IMR-90 (cell line): ENCODE data around the gene TTC39B. TPM values are rescaled to one million over a fixed set of nuclear protein-coding genes. Genes with fewer than 3 reads are reported as not detected.

Experiments used
- ATAC-seq: fragments of 200-7000 bp; cut with Tn5 transposase; 2 replicates; pipeline ENCODE4 v1.9.1; 2020; ENCODE audit warnings: low read depth, mild to moderate bottlenecking, moderate library complexity
- BruUV-seq: library from RNA; stranded (reverse); fragments of 400-500 nt; replicated peaks from 2 replicates; lab custom pipeline; 2021; lab: Mats Ljungman, UMichigan
- CTCF ChIA-PET: fragments of 300-600 bp; formaldehyde crosslinking; extraction: SDS; loops from one replicate; lab custom pipeline; 2021; ENCODE audit warnings: antibody characterized with exemption; lab: Yijun Ruan, JAX
- POLR2A ChIA-PET: fragments of 300-600 bp; sonication (Branson Sonifier 250); formaldehyde crosslinking; loops from one replicate; lab custom pipeline; 2022; ENCODE audit warnings: antibody characterized with exemption; ENCODE audit not compliant: unreplicated experiment; lab: Charles Lee
- DNase-seq: peaks from one replicate; pipeline ENCODE4 v3.0.0; 2013
- H2AFZ ChIP-seq: replicated peaks from 2 replicates; pipeline ENCODE3; 2013; ENCODE audit warnings: low read length, mild to moderate bottlenecking; ENCODE audit not compliant: poor library complexity
- H2AK5ac ChIP-seq: 2 replicates; pipeline ENCODE4 v1.6.1; 2013; ENCODE audit warnings: low read depth, low read length, inconsistent platforms
- H2AK9ac ChIP-seq: replicated peaks from 2 replicates; pipeline ENCODE3; 2013; ENCODE audit warnings: mild to moderate bottlenecking, low read depth, low read length, moderate library complexity; ENCODE audit not compliant: poor library complexity
- H2BK120ac ChIP-seq: 2 replicates; pipeline ENCODE4 v1.6.1; 2013; ENCODE audit warnings: low read depth, low read length, inconsistent platforms
- H2BK15ac ChIP-seq: 3 replicates; pipeline ENCODE4 v1.6.1; 2013; ENCODE audit warnings: low read depth, low read length, inconsistent platforms
- H2BK20ac ChIP-seq: 2 replicates; pipeline ENCODE4 v1.6.1; 2013; ENCODE audit warnings: low read depth, mild to moderate bottlenecking, inconsistent platforms, low read length, moderate library complexity
- H2BK5ac ChIP-seq: 2 replicates; pipeline ENCODE4 v1.6.1; 2013; ENCODE audit warnings: mild to moderate bottlenecking, low read depth, low read length, inconsistent platforms; ENCODE audit not compliant: poor library complexity, severe bottlenecking
- H3K14ac ChIP-seq: replicated peaks from 2 replicates; pipeline ENCODE4 v1.6.1; 2013; ENCODE audit warnings: low read depth, low read length, inconsistent platforms
- H3K18ac ChIP-seq: 2 replicates; pipeline ENCODE4 v1.6.1; 2013; ENCODE audit warnings: low read depth, low read length, control low read depth
- H3K23ac ChIP-seq: 2 replicates; pipeline ENCODE4 v1.6.1; 2013; ENCODE audit warnings: low read depth, low read length, inconsistent platforms
- H3K27ac ChIP-seq: 2 replicates; pipeline ENCODE4 v1.5.1; 2013; ENCODE audit warnings: mild to moderate bottlenecking, control low read depth, low read length; ENCODE audit not compliant: insufficient read depth
- H3K27me3 ChIP-seq: 2 replicates; pipeline ENCODE4 v1.6.1; 2013; ENCODE audit warnings: low read length; ENCODE audit not compliant: control insufficient read depth, insufficient read depth
- H3K36me3 ChIP-seq: 2 replicates; pipeline ENCODE4 v1.6.1; 2013; ENCODE audit warnings: low read length, mixed read lengths; ENCODE audit not compliant: control insufficient read depth, insufficient read depth
- H3K4ac ChIP-seq: 2 replicates; pipeline ENCODE4 v1.6.1; 2013; ENCODE audit warnings: low read depth, low read length, inconsistent platforms
- H3K4me1 ChIP-seq: 2 replicates; pipeline ENCODE4 v1.6.1; 2013; ENCODE audit warnings: low read length, mixed read lengths; ENCODE audit not compliant: control insufficient read depth, insufficient read depth
- H3K4me2 ChIP-seq: 2 replicates; pipeline ENCODE4 v1.6.1; 2013; ENCODE audit warnings: low read depth, mild to moderate bottlenecking, control low read depth, low read length, moderate library complexity
- H3K4me3 ChIP-seq: 2 replicates; pipeline ENCODE4 v1.5.1; 2013; ENCODE audit warnings: low read depth, mild to moderate bottlenecking, control low read depth, low read length, moderate library complexity; ENCODE audit not compliant: insufficient read depth
- H3K56ac ChIP-seq: 2 replicates; pipeline ENCODE4 v1.6.1; 2013; ENCODE audit warnings: low read length, inconsistent platforms; ENCODE audit not compliant: insufficient read depth; ENCODE audit errors: extremely low read depth
- H3K79me1 ChIP-seq, 2 experiments: 2 replicates each; pipeline ENCODE4 v1.6.1; 2013; ENCODE audit warnings: low read length in 2 of 2, inconsistent platforms in 1 of 2, low read depth in 1 of 2
- H3K9ac ChIP-seq: 2 replicates; pipeline ENCODE4 v1.6.1; 2013; ENCODE audit warnings: low read depth, low read length, control low read depth
- H3K9me1 ChIP-seq: 2 replicates; pipeline ENCODE4 v1.6.1; 2013; ENCODE audit warnings: low read length, inconsistent platforms; ENCODE audit not compliant: insufficient read depth
- H3K9me3 ChIP-seq: 2 replicates; pipeline ENCODE4 v1.6.1; 2013; ENCODE audit warnings: low read length; ENCODE audit not compliant: control insufficient read depth, insufficient read depth
- H4K20me1 ChIP-seq: 2 replicates; pipeline ENCODE4 v1.6.1; 2013; ENCODE audit warnings: low read length, inconsistent platforms; ENCODE audit not compliant: insufficient read depth
- H4K5ac ChIP-seq: 2 replicates; pipeline ENCODE4 v1.6.1; 2013; ENCODE audit warnings: mild to moderate bottlenecking, low read depth, low read length, control low read depth
- H4K8ac ChIP-seq, 2 experiments: 2 replicates each; pipeline ENCODE4 v1.6.1; 2013; ENCODE audit warnings: low read depth in 2 of 2, low read length in 2 of 2, control low read depth in 1 of 2, inconsistent platforms in 1 of 2
- H4K91ac ChIP-seq: 2 replicates; pipeline ENCODE4 v1.6.1; 2013; ENCODE audit warnings: low read depth, low read length, inconsistent platforms; ENCODE audit not compliant: insufficient read depth
- BHLHE40 ChIP-seq: fragments of 150-350 bp; IDR thresholded peaks from 2 replicates; pipeline ENCODE4 v1.6.1; 2016; ENCODE audit warnings: mild to moderate bottlenecking, low read depth, low read length
- CHD1 ChIP-seq: IDR thresholded peaks from 2 replicates; pipeline ENCODE4 v1.6.1; 2012; ENCODE audit warnings: low read depth, low read length, improper control_type of control experiment
- MAFK ChIP-seq: IDR thresholded peaks from 2 replicates; pipeline ENCODE4 v1.6.1; 2012; ENCODE audit warnings: low read depth, low read length, improper control_type of control experiment
- MAZ ChIP-seq: IDR thresholded peaks from 2 replicates; pipeline ENCODE4 v1.6.1; 2012; ENCODE audit warnings: low read depth, mild to moderate bottlenecking, low read length, improper control_type of control experiment, moderate library complexity, borderline replicate concordance
- MXI1 ChIP-seq: IDR thresholded peaks from 2 replicates; pipeline ENCODE4 v1.6.1; 2012; ENCODE audit warnings: low read depth, mild to moderate bottlenecking, low read length, moderate library complexity, borderline replicate concordance
- NFE2L2 ChIP-seq: fragments of 150-350 bp; IDR thresholded peaks from 2 replicates; pipeline ENCODE4 v1.6.1; 2016; ENCODE audit warnings: low read depth, mild to moderate bottlenecking, low read length
- RCOR1 ChIP-seq: IDR thresholded peaks from 2 replicates; pipeline ENCODE4 v1.6.1; 2012; ENCODE audit warnings: mild to moderate bottlenecking, low read length, improper control_type of control experiment; ENCODE audit not compliant: insufficient replicate concordance
- SMC3 ChIP-seq: fragments of 150-350 bp; IDR thresholded peaks from 2 replicates; pipeline ENCODE4 v1.6.1; 2016; ENCODE audit warnings: low read depth, mild to moderate bottlenecking, antibody characterized with exemption, low read length, moderate library complexity
- WGBS, 2 experiments: methylation state at CpG; one replicate each; pipeline versions ENCODE4 v1.1.5 to v1.1.7; 2013; ENCODE audit warnings: missing lambda C conversion rate in 2 of 2; ENCODE audit not compliant: insufficient read length in 1 of 2; ENCODE audit errors: extremely low coverage in 2 of 2; 5-methylcytosine and 5-hydroxymethylcytosine counted together
- dilution Hi-C: fragments of 300-500 bp; cut with HindIII; formaldehyde crosslinking; loops from one replicate; pipeline ENCODE4 v1.14.3; 2018; ENCODE audit warnings: low sequenced_read_pairs; ENCODE audit not compliant: unreplicated experiment
- in situ Hi-C: fragments of 300-500 bp; cut with MboI; formaldehyde crosslinking; loops from 3 replicates; pipeline ENCODE4 v1.14.3; 2019; ENCODE audit warnings: low sequenced_read_pairs, inconsistent platforms, mixed read lengths
- intact Hi-C: fragments of 100-400 bp; cut with micrococcal nuclease; formaldehyde crosslinking; loops from 2 replicates; pipeline ENCODE4 v1.10.0; 2022
- polyA plus RNA-seq, 3 experiments: library from polyadenylated mRNA; depleted of rRNA; stranded (reverse); fragments of >200 nt; gene quantifications; 2 replicates each; pipeline ENCODE4 v1.2.3, GENCODE V29; 2012; ENCODE audit warnings: low replicate concordance in 1 of 3
- total RNA-seq: library from RNA; depleted of rRNA; stranded (reverse); fragments of >200 nt; gene quantifications from 2 replicates; pipeline ENCODE4 v1.2.3, GENCODE V29; 2012
- TF ChIP-seq, protein P1 (sequence below): conservative IDR thresholded peaks from 2 replicates; pipeline ENCODE4 v1.5.1; 2012; ENCODE audit warnings: mild to moderate bottlenecking, low read depth, low read length, improper control_type of control experiment
- TF ChIP-seq, protein P2 (sequence below): fragments of 150-350 bp; IDR thresholded peaks from 2 replicates; pipeline ENCODE4 v1.6.1; 2016; ENCODE audit warnings: low read depth, mild to moderate bottlenecking, low read length, moderate library complexity, borderline replicate concordance
- TF ChIP-seq, protein P3 (sequence below): fragments of 150-350 bp; IDR thresholded peaks from 2 replicates; pipeline ENCODE4 v1.6.1; 2017; ENCODE audit warnings: mild to moderate bottlenecking, antibody characterized with exemption, low read length, low read depth

TTC39B gene
- total and polyA plus RNA-seq, 2 of the 4 experiments (the other 2 are of a cell fraction): 2.5 to 12.2 TPM

DNA sequence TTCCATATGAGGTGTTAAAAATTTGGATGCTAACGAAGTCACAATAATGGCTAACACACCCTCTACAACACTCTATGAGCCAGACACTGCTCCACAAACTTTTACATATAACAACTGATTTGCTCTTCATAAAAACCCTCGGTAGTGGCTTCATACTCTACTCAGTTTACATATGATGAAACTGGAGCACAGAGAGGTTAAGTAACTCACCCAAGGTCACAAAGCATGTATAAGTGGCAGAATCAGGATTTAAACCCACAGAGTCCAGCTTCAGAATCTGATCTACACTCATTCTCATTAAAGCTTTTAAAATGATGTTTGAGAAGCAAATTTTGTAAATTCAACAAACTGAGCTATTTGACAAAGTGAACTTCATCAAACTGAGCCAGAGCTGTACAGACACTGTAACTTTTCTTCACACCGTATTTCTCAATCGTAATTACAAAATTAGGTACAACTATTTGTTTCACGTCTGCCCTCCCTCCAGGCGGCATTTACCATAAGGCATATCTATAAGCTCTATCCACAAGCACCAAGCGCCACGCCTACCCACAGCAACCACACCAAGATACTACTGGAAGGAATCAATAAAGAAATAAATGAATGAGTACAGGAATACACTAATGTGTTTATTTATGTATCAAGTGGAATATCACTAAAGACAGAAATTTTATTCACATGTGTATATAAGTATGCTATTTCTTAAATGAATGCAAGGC is 24.3 kb downstream of the TTC39B start:
- H3K4me2 ChIP-seq: no peak overlapping the region
- H4K91ac ChIP-seq: no peak overlapping the region
- no peak overlapping the region for H2AFZ ChIP-seq
- POLR2A ChIA-PET: no interaction called here
- H2AK5ac ChIP-seq: no peak overlapping the region
- no peak overlapping the region for H2BK120ac ChIP-seq
- DNase-seq (no peak), ATAC-seq (no peak)
- dilution Hi-C loops (no loop called here), intact Hi-C loops (no loop called here), in situ Hi-C loops (no loop called here)
- no peak overlapping the region for H2BK5ac ChIP-seq
- no peak overlapping the region for H4K5ac ChIP-seq
- H2BK15ac ChIP-seq: no peak overlapping the region
- H3K27me3 ChIP-seq: no peaks in the 10 kb centered on the region
- no peaks in the 10 kb centered on the region for H3K4me1 ChIP-seq
- H2AK9ac ChIP-seq: no peak overlapping the region
- no peak overlapping the region for H3K14ac ChIP-seq
- no TSS peak for BruUV-seq
- no peak overlapping the region for H3K56ac ChIP-seq
- no peak overlapping the region for H3K4me3 ChIP-seq
- H3K36me3 ChIP-seq: no peaks in the 10 kb centered on the region
- H3K18ac ChIP-seq: no peak overlapping the region
- H3K9me1 ChIP-seq: no peaks in the 10 kb centered on the region
- H2BK20ac ChIP-seq: no peak overlapping the region
- no peak for TF ChIP-seq RCOR1
- TF ChIP-seq MXI1: no peak
- TF ChIP-seq CHD1: no peak
- no peak for TF ChIP-seq SMC3
- TF ChIP-seq MAZ: no peak
- TF ChIP-seq NFE2L2: no peak
- TF ChIP-seq, protein P1, sequence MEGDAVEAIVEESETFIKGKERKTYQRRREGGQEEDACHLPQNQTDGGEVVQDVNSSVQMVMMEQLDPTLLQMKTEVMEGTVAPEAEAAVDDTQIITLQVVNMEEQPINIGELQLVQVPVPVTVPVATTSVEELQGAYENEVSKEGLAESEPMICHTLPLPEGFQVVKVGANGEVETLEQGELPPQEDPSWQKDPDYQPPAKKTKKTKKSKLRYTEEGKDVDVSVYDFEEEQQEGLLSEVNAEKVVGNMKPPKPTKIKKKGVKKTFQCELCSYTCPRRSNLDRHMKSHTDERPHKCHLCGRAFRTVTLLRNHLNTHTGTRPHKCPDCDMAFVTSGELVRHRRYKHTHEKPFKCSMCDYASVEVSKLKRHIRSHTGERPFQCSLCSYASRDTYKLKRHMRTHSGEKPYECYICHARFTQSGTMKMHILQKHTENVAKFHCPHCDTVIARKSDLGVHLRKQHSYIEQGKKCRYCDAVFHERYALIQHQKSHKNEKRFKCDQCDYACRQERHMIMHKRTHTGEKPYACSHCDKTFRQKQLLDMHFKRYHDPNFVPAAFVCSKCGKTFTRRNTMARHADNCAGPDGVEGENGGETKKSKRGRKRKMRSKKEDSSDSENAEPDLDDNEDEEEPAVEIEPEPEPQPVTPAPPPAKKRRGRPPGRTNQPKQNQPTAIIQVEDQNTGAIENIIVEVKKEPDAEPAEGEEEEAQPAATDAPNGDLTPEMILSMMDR: no peak
- TF ChIP-seq, protein P2, sequence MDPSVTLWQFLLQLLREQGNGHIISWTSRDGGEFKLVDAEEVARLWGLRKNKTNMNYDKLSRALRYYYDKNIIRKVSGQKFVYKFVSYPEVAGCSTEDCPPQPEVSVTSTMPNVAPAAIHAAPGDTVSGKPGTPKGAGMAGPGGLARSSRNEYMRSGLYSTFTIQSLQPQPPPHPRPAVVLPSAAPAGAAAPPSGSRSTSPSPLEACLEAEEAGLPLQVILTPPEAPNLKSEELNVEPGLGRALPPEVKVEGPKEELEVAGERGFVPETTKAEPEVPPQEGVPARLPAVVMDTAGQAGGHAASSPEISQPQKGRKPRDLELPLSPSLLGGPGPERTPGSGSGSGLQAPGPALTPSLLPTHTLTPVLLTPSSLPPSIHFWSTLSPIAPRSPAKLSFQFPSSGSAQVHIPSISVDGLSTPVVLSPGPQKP: no peak
- TF ChIP-seq, protein P3, sequence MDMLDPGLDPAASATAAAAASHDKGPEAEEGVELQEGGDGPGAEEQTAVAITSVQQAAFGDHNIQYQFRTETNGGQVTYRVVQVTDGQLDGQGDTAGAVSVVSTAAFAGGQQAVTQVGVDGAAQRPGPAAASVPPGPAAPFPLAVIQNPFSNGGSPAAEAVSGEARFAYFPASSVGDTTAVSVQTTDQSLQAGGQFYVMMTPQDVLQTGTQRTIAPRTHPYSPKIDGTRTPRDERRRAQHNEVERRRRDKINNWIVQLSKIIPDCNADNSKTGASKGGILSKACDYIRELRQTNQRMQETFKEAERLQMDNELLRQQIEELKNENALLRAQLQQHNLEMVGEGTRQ: no peak
- TF ChIP-seq MAFK: no peak
- no peak for TF ChIP-seq BHLHE40
- no peak overlapping the region for H3K23ac ChIP-seq
- no peak overlapping the region for H3K4ac ChIP-seq
- H3K79me1 ChIP-seq: peaks cover 19 to 24% of the 10 kb centered on the region in 2 experiments
- no peak overlapping the region for H4K8ac ChIP-seq
- H4K20me1 ChIP-seq: no peaks in the 10 kb centered on the region; the same call in 1 of the 2 replicates
- H3K9me3 ChIP-seq: no peaks in the 10 kb centered on the region
- CTCF ChIA-PET: interaction anchor here (0.6 kb wide), 1 partner anchor 137 kb away, joined by 3 read pairs; no protein-coding TSS in a partner anchor
- WGBS, 2 experiments: 90% methylated on average over 2 of the region's 8 CpGs; no CpG with 5 or more reads in 1 of the 2 experiments
- H3K9ac ChIP-seq: no peak overlapping the region
- H3K27ac ChIP-seq: no peak overlapping the region
